ENCODE data around the gene DENND1B. TPM values are rescaled to one million over a fixed set of nuclear protein-coding genes. Genes with fewer than 3 reads are reported as not detected.

The DENND1B gene
- total RNA-seq, 4 donors from 2014 or later: 12.4 to 27.5 (median 15.9) TPM

GRCh38 chr1:197674286-197674685, 101.0 kb downstream of the DENND1B start:
- TF ChIP-seq, protein P1, sequence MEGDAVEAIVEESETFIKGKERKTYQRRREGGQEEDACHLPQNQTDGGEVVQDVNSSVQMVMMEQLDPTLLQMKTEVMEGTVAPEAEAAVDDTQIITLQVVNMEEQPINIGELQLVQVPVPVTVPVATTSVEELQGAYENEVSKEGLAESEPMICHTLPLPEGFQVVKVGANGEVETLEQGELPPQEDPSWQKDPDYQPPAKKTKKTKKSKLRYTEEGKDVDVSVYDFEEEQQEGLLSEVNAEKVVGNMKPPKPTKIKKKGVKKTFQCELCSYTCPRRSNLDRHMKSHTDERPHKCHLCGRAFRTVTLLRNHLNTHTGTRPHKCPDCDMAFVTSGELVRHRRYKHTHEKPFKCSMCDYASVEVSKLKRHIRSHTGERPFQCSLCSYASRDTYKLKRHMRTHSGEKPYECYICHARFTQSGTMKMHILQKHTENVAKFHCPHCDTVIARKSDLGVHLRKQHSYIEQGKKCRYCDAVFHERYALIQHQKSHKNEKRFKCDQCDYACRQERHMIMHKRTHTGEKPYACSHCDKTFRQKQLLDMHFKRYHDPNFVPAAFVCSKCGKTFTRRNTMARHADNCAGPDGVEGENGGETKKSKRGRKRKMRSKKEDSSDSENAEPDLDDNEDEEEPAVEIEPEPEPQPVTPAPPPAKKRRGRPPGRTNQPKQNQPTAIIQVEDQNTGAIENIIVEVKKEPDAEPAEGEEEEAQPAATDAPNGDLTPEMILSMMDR (IDR thresholded peaks at IDR 0.05; ENCODE audit: low read depth): no peak

GRCh38 chr1:197673292-197673691, 102.0 kb downstream of the DENND1B start:
- TF ChIP-seq, protein P1 (IDR thresholded peaks at IDR 0.05; ENCODE audit: low read depth): no peak

GRCh38 chr1:197672347-197672746, 102.9 kb downstream of the DENND1B start:
- TF ChIP-seq, protein P1 (IDR thresholded peaks at IDR 0.05; ENCODE audit: low read depth): no peak

GRCh38 chr1:197671920-197672319, 103.4 kb downstream of the DENND1B start:
- TF ChIP-seq, protein P1 (IDR thresholded peaks at IDR 0.05; ENCODE audit: low read depth): no peak

DNA sequence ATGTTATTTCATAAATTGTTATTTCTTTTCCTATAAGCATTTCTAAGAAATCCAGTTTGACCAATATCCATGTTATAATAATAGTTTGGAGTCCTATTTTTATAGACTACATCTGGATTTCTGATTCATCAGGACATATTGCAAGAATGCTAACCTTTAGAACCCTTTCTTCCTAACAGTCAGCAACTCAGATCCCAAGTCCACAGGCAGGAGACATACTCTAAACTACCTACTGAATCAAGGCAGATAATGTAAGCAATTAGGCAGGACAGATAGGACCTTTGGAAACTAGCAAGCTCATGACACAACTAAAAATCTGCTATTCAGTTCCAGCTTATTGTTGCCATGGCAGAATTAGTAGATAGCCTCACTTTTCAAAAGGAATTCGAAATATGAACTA, 104.1 kb downstream of the DENND1B start:
- TF ChIP-seq, protein P1 (IDR thresholded peaks at IDR 0.05; ENCODE audit: low read depth): no peak

DNA sequence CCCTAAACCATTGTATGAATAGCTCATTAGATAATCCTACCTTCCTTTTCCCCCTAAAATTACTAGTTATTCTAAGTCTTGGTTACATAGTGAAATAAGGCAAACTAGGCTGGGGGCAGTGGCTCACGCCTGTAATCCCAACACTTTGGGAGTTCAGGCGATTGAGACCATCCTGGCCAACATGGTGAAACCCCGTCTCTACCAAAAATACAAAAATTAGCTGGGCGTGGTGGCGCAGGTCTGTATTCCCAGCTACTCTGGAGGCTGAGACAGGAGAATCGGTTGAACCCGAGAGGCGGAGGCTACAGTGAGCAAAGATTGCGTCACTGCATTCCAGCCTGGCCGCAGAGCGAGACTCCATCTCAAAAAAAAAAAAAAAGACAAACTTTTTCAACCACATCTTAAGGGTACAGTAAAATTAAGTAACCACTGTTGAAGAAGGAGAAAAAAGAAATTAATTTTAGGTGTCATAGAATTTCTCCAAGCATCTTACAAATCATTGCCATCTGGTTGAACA, 108.5 kb downstream of the DENND1B start:
- TF ChIP-seq, protein P1 (IDR thresholded peaks at IDR 0.05; ENCODE audit: low read depth): no peak

- TF ChIP-seq, protein P1 (IDR thresholded peaks at IDR 0.05; ENCODE audit: low read depth): no peak
Measured at GRCh38 chr1:197664391-197664790, 110.9 kb downstream of the DENND1B start.

Measured in subcutaneous adipose tissue (tissue), 4 donors.